ENCODE data around the gene RNF150. TPM values are rescaled to one million over a fixed set of nuclear protein-coding genes. Genes with fewer than 3 reads are reported as not detected.

RNF150 gene
- total RNA-seq, 2 experiments from 2014 or later = not detected

DNA sequence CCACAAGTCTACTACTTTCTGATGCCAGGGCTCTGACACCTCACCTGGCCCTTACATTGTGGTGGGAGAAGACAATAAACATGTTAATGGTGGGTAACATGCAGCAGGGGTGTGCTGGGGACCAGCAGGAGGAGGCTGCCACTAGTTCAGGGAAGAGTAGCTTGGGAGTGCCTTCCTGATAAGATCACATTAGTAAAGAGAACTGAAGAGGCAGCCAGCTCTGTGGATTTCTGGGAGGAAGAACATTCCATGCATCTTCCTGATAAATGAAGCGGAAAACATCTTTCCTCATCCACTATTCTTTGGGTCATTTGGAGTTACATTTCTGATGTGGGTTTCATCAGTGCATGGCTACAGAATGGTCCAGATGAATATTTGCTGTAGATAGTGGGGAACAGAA, 9.0 kb downstream of the RNF150 start:
- Mint-ChIP-seq H3K27me3 (ENCODE audit: low read depth) (peaks cover 31% of the 10 kb centered on the region), H3K4me3 (no peak overlapping the region), H3K4me1 (ENCODE audit: low read depth) (no peaks in the 10 kb centered on the region), H3K36me3 (ENCODE audit: low read depth) (no peaks in the 10 kb centered on the region), H3K9me3 (no peaks in the 10 kb centered on the region), H3K27ac (no peak overlapping the region)
- intact Hi-C loops (cut with micrococcal nuclease) = no loop called here
- CTCF ChIA-PET = no interaction called here
- no peak for DNase-seq

DNA sequence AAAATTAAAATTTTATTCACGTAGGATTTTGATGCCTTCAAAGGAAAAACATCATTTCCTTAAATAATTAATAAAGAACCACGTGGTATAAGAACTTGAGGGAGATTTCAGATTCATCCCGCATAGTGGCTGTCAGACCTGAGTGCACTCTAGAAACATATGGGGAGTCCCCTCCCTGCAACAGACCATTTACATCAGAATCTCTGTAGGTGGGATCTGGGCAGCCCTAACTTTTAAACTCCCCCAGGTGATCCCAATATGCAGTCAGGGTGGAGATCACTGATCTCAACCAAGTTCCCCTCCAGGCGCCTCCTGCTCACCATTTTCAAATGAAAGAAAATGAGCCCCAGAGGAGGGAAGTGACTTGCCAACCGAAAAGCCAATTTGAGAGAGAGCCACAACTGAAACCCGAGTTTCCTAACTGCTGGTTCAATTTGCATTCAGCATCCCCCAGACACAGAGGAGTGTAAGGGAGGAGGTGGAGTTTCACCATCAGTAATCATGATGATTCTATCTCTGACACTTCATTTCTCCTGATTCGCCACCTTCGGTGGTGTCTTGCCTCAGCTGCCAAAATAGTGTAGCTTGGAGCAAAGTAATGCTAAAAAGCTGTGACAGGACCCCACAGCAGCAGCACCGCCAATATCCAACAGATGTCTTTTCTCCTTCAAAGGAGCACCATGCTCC, 11.4 kb downstream of the RNF150 start:
- Mint-ChIP-seq H3K27ac (no peak overlapping the region), H3K4me1 (ENCODE audit: low read depth) (no peaks in the 10 kb centered on the region), H3K9me3 (no peaks in the 10 kb centered on the region), H3K4me3 (no peak overlapping the region), H3K36me3 (ENCODE audit: low read depth) (no peaks in the 10 kb centered on the region), H3K27me3 (ENCODE audit: low read depth) (peaks cover 24% of the 10 kb centered on the region)
- intact Hi-C loops (cut with micrococcal nuclease) = no loop called here
- CTCF ChIA-PET = interaction anchor here (1.5 kb wide), 1 partner anchor 13 kb away, joined by 4 read pairs; no protein-coding TSS in a partner anchor
- no peak for DNase-seq

- Mint-ChIP-seq H3K27ac (no peak overlapping the region), H3K4me1 (ENCODE audit: low read depth) (no peaks in the 10 kb centered on the region), H3K9me3 (peaks cover 2% of the 10 kb centered on the region), H3K27me3 (ENCODE audit: low read depth) (peaks cover 24% of the 10 kb centered on the region), H3K4me3 (no peak overlapping the region), H3K36me3 (ENCODE audit: low read depth) (no peaks in the 10 kb centered on the region)
- intact Hi-C loops (cut with micrococcal nuclease) = no loop called here
- CTCF ChIA-PET = no interaction called here
- DNase-seq = no peak
These were observed 12.2 kb downstream of the RNF150 start for GRCh38 chr4:141121101-141121500.

DNA sequence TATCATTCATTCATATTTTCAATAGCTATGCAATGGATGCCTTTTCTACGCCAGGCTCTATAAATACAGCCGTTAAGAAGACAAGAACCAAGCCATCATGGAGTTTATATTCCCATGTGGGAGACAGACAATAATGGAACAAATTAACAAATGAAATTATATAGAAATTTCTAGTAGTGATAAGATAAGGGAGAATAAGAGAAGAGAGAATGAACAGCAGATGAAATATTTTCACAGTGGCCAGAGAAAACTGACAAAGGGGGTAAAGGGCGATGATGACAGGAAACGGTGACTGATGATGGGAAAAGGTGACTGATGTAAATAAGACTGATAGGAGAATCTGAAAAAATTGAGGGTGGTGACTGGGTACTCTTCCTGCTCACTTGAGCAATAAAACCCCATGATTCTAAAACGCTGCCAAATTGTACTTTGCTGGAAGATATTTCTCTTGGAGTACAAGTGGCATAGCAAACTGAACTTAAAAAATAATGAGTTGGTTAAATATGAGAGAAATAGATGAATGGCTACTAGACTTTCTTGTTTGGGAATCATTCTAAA, 13.2 kb downstream of the RNF150 start:
- Mint-ChIP-seq H3K36me3 (ENCODE audit: low read depth) (no peaks in the 10 kb centered on the region), H3K27me3 (ENCODE audit: low read depth) (peaks cover 21% of the 10 kb centered on the region), H3K9me3 (peaks cover 5% of the 10 kb centered on the region), H3K4me1 (ENCODE audit: low read depth) (no peaks in the 10 kb centered on the region), H3K27ac (no peak overlapping the region), H3K4me3 (no peak overlapping the region)
- CTCF ChIA-PET = no interaction called here
- no peak for DNase-seq
- intact Hi-C loops (cut with micrococcal nuclease) = no loop called here

- H3K27ac Mint-ChIP-seq = no peak overlapping the region
- H3K36me3 Mint-ChIP-seq (ENCODE audit: low read depth) = no peaks in the 10 kb centered on the region
These were observed 14.2 kb downstream of the RNF150 start for GRCh38 chr4:141119071-141119470.

DNA sequence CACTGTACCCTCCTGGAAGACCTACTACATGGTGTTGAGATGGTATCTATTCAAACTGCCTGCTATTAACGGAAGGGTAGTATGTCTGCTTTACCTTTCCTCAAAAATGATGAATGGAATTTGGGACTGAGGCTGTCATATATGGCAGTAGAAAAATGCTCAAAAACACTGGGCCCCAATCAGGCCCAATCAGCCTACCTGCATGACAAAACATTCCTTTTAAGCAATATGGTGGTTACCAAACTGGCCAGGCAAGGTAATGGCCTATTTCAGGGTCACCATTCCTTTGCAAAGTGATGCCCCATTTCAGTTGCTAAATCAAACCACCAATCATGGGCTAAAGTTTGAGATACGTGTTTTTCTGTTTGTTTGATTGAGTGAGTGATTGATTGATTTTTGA, 14.9 kb downstream of the RNF150 start:
- H3K27ac Mint-ChIP-seq = no peak overlapping the region
- intact Hi-C loops (cut with micrococcal nuclease) = no loop called here
- no peaks in the 10 kb centered on the region for H3K36me3 Mint-ChIP-seq (ENCODE audit: low read depth)
- H3K27me3 Mint-ChIP-seq (ENCODE audit: low read depth) = peaks cover 19% of the 10 kb centered on the region
- CTCF ChIA-PET = no interaction called here
- H3K4me1 Mint-ChIP-seq (ENCODE audit: low read depth) = no peaks in the 10 kb centered on the region
- no peak for DNase-seq
- peaks cover 5% of the 10 kb centered on the region for H3K9me3 Mint-ChIP-seq
- H3K4me3 Mint-ChIP-seq = no peak overlapping the region

More at GRCh38 chr4:141119071-141119470, 14.2 kb downstream of the RNF150 start:
- no peak for DNase-seq
- Mint-ChIP-seq H3K4me3 (no peak overlapping the region), H3K9me3 (peaks cover 5% of the 10 kb centered on the region), H3K27me3 (ENCODE audit: low read depth) (peaks cover 21% of the 10 kb centered on the region), H3K4me1 (ENCODE audit: low read depth) (no peaks in the 10 kb centered on the region)
- intact Hi-C loops (cut with micrococcal nuclease) = no loop called here
- CTCF ChIA-PET = no interaction called here

- Mint-ChIP-seq H3K36me3 (ENCODE audit: low read depth) (no peaks in the 10 kb centered on the region), H3K9me3 (peaks cover 5% of the 10 kb centered on the region), H3K4me1 (ENCODE audit: low read depth) (no peaks in the 10 kb centered on the region), H3K4me3 (no peak overlapping the region), H3K27me3 (ENCODE audit: low read depth) (peaks cover 18% of the 10 kb centered on the region), H3K27ac (no peak overlapping the region)
- CTCF ChIA-PET = no interaction called here
- DNase-seq = no peak
- intact Hi-C loops (cut with micrococcal nuclease) = no loop called here
These were observed 15.3 kb downstream of the RNF150 start for GRCh38 chr4:141117935-141118334.

DNA sequence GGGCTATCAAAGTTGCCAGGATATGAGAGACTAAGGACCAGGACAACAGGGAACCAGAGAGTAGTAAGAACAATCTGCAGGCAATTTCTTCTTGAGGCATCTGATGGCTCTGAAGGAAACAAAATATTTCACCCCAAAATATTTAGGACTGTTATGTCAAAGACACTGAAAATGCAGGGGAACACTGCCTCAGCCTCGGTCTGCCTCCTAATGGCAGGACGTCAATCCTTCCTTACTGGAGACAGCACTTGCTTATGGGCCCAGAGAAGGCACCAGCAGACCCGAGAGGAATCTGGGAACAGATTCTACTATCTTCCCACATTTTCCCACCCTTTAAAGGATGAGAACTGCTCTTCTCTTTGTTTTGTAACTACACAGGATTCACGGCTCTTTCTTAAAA, 23.3 kb downstream of the RNF150 start:
- H3K27ac Mint-ChIP-seq = no peak overlapping the region
- no peak for DNase-seq
- no peaks in the 10 kb centered on the region for H3K9me3 Mint-ChIP-seq
- H3K4me1 Mint-ChIP-seq (ENCODE audit: low read depth) = no peaks in the 10 kb centered on the region
- H3K4me3 Mint-ChIP-seq = no peak overlapping the region
- H3K27me3 Mint-ChIP-seq (ENCODE audit: low read depth) = peaks cover 14% of the 10 kb centered on the region
- CTCF ChIA-PET = no interaction called here
- no peaks in the 10 kb centered on the region for H3K36me3 Mint-ChIP-seq (ENCODE audit: low read depth)
- intact Hi-C loops (cut with micrococcal nuclease) = no loop called here

DNA sequence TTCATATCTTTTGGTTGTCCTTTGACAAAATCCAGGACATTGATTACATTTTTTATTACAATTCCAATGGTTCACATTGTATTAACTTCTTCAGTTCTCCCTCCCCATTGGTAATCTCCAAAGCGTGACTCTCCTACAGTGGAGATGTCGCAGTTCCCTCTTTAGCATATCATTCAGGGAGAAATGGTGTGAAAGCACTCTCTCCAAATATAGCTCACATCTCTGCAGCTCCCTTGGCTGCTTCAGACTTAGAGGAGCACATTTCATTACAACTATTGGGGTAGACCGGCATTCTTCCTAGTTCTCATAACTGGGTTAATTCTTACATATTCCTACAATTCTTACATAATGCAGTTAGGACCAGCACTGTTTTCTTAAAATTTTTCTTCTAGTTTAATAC, 25.3 kb downstream of the RNF150 start:
- Mint-ChIP-seq H3K27me3 (ENCODE audit: low read depth) (peaks cover 5% of the 10 kb centered on the region), H3K36me3 (ENCODE audit: low read depth) (no peaks in the 10 kb centered on the region), H3K27ac (no peak overlapping the region), H3K9me3 (no peaks in the 10 kb centered on the region), H3K4me1 (ENCODE audit: low read depth) (no peaks in the 10 kb centered on the region), H3K4me3 (no peak overlapping the region)
- intact Hi-C loops (cut with micrococcal nuclease) = no loop called here
- CTCF ChIA-PET = no interaction called here
- DNase-seq = no peak

DNA sequence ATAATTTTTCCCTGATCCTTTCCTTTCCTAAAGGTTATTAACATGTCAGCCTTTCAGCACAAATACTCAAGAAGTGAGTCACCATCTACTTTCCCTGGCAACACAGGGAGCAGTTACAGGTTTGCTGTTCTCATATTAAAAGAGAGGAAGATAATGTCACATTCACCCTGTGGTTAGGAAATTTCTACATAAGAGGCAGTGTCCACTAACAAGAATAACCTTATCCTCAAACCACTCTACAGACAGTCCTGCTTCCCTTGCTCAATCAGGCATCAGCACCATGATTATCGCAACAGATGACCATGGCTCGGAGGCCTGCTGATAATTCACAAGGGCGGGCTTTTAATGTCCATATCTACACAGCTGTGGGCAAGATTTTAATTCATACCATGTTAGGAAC, 30.9 kb downstream of the RNF150 start:
- H3K36me3 Mint-ChIP-seq (ENCODE audit: low read depth) = no peaks in the 10 kb centered on the region
- no peak overlapping the region for H3K27ac Mint-ChIP-seq
- H3K9me3 Mint-ChIP-seq = no peaks in the 10 kb centered on the region
- no peak overlapping the region for H3K4me3 Mint-ChIP-seq
- no peak for DNase-seq
- no peaks in the 10 kb centered on the region for H3K27me3 Mint-ChIP-seq (ENCODE audit: low read depth)
- intact Hi-C loops (cut with micrococcal nuclease) = no loop called here
- CTCF ChIA-PET = no interaction called here
- no peaks in the 10 kb centered on the region for H3K4me1 Mint-ChIP-seq (ENCODE audit: low read depth)

DNA sequence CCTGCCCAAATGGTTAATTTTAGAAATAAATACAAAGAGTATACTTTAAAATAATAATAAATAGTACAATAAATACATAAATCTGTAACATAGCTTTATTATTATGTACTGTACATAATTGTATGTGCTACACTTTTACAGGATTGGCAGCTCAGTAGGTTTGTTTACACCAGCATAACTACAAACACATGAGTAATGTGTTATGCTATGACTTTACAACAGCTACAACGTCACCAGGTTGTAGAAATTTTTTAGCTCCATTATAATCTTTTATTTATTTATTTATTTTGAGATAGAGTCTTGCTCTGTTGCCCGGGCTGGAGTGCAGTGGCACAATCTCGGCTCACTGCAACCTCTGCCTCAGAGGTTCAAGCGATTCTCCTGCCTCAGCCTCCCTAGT, 31.8 kb downstream of the RNF150 start:
- CTCF ChIA-PET = interaction anchor here (0.5 kb wide), 1 partner anchor 600 kb away, joined by 3 read pairs; no protein-coding TSS in a partner anchor
- Mint-ChIP-seq H3K4me3 (no peak overlapping the region), H3K9me3 (no peaks in the 10 kb centered on the region), H3K27ac (no peak overlapping the region), H3K4me1 (ENCODE audit: low read depth) (no peaks in the 10 kb centered on the region), H3K36me3 (ENCODE audit: low read depth) (no peaks in the 10 kb centered on the region), H3K27me3 (ENCODE audit: low read depth) (no peaks in the 10 kb centered on the region)
- intact Hi-C loops (cut with micrococcal nuclease) = no loop called here
- no peak for DNase-seq

- Mint-ChIP-seq H3K9me3 (peaks cover 1% of the 10 kb centered on the region), H3K4me3 (no peak overlapping the region), H3K27ac (no peak overlapping the region), H3K36me3 (ENCODE audit: low read depth) (no peaks in the 10 kb centered on the region), H3K27me3 (ENCODE audit: low read depth) (no peaks in the 10 kb centered on the region), H3K4me1 (ENCODE audit: low read depth) (no peaks in the 10 kb centered on the region)
- intact Hi-C loops (cut with micrococcal nuclease) = no loop called here
- DNase-seq = no peak
- CTCF ChIA-PET = no interaction called here
These were observed 33.9 kb downstream of the RNF150 start for GRCh38 chr4:141099326-141099725.

GRCh38 chr4:141098163-141098562, 35.1 kb downstream of the RNF150 start:
- no peak for DNase-seq
- Mint-ChIP-seq H3K4me1 (ENCODE audit: low read depth) (no peaks in the 10 kb centered on the region), H3K27me3 (ENCODE audit: low read depth) (no peaks in the 10 kb centered on the region), H3K9me3 (peaks cover 10% of the 10 kb centered on the region), H3K4me3 (no peak overlapping the region), H3K36me3 (ENCODE audit: low read depth) (no peaks in the 10 kb centered on the region), H3K27ac (no peak overlapping the region)
- intact Hi-C loops (cut with micrococcal nuclease) = no loop called here
- CTCF ChIA-PET = no interaction called here
